Stomach (tissue), 4 donors: ENCODE results near the gene C8A.

Experiments used
- POLR2A ChIP-seq, 4 donors: fragments of 450-650 bp; IDR thresholded peaks; one replicate each; pipeline ENCODE4 v1.6.1; 2016; ENCODE audit warnings: antibody characterized with exemption in 4 of 4, control low read depth in 2 of 4, mild to moderate bottlenecking in 1 of 4, moderate library complexity in 1 of 4
- TF ChIP-seq, protein P1 (sequence below), 7 experiments: fragments of 450-650 bp in 4 of 7; fragments of 200-600 bp in 3 of 7; sonication (generic) in 3 of 7; IDR thresholded peaks; one replicate each; pipeline ENCODE4 v1.5.1; 2016 to 2019; ENCODE audit warnings: antibody characterized with exemption in 7 of 7, control low read depth in 2 of 7, mild to moderate bottlenecking in 1 of 7

DNA sequence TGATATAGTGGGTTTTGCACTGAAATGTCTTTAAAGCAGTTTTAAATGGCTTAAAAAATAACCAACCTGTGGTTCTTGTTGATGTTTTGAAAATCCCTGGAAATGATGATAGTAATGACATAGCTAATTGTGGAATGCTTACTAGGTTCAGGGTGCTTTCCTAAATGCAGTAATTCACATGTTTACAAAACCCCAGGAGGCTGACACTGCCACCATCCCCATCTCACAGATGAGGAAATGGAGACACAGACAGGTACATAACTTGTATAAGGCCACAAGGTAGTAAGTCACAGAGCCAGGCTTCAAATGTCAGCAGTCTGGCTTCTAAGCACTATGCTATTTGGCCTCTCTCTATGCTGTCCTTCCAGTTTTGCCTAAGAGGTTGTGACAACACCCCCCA, 70.6 kb downstream of the C8A start:
- TF ChIP-seq, protein P1, sequence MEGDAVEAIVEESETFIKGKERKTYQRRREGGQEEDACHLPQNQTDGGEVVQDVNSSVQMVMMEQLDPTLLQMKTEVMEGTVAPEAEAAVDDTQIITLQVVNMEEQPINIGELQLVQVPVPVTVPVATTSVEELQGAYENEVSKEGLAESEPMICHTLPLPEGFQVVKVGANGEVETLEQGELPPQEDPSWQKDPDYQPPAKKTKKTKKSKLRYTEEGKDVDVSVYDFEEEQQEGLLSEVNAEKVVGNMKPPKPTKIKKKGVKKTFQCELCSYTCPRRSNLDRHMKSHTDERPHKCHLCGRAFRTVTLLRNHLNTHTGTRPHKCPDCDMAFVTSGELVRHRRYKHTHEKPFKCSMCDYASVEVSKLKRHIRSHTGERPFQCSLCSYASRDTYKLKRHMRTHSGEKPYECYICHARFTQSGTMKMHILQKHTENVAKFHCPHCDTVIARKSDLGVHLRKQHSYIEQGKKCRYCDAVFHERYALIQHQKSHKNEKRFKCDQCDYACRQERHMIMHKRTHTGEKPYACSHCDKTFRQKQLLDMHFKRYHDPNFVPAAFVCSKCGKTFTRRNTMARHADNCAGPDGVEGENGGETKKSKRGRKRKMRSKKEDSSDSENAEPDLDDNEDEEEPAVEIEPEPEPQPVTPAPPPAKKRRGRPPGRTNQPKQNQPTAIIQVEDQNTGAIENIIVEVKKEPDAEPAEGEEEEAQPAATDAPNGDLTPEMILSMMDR (IDR thresholded peaks at IDR 0.05), result no peak
- no peak for TF ChIP-seq POLR2A (IDR thresholded peaks at IDR 0.05)
